ENCODE measurements around the gene POLR2I.
"Not testable (repeated sequence)": the region's sequence is repeated elsewhere in the genome, so short reads cannot be mapped to it uniquely, and the experiment has no call there.

Gene POLR2I

DNA sequence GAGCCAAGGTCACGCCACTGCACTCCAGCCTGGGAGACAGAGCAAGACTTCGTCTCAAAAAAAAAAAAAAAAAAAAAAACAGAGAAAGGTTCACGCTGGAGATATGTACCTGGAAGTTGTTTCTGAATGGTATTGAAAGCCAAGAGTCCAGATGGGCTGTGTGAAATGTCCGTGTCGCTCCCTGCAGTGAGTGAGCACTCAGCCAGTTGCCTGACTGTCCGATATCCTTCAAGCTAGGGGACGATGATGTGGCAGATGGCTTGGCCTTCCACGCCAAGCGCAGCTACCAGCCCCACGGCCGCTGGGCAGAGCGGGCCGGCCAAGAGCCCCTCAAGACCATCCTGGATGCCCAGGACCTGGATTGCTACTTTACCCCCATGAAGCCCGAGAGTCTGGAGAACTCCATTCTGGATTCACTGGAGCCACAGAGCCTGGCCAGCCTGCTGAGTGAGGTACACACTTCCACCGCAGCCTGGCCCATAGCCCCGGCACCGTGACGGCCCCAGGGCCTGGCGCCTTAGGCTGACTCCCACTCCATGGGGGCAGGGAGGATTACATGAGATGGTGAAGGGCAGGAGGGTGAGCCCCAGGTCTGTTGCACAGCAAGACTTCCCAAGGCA is 15.4 kb downstream of the POLR2I start:
- DNase-seq: no peak

GRCh38 chr19:36097036-36097435 is 17.6 kb downstream of the POLR2I start:
- DNase-seq: no peak

DNA sequence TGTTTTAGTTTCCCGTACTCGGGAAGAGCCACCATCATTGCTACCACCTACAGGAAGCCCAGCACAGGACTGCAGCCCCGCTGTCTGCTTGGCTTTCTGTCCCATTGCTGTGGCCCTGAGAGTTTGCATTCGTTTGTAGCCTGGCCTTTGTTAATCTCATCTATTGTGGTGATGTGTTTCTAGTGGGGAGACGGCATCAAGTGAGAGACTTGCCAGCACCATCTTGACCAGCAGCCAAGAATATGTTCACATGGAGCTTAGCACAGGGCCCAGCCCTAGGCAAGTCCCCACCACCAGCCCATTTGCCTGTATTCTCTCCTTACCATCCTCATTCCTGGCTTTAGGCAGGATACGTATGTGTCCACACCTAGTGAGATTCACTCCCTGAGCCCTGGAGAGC is 21.0 kb downstream of the POLR2I start:
- no peak for DNase-seq

DNA sequence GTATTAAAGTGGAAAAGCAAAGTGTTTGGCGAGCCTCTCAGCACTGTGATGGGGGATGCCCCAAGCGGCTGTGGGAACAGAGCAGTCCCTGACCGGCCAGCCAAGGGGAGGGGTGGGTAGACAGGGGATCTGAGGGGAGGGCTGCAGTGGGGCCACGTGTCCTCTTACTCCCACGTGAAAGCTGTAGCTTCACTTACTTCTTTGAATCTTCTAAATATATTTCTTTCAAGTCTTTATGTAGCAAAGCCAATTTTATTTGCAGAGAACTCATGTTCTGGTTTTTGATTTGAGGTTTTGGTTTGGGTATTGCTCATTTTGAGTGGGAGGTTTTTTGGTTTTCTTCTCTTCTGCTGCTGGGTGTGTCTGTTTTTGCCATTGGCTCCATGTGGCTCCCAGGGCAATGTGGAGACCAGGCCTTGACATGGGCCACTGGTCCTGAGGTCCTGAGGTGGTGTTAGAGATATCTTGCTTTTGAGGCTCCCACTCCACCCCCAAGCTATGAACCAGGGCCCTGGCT is 21.5 kb downstream of the POLR2I start:
- no peak for DNase-seq

DNA sequence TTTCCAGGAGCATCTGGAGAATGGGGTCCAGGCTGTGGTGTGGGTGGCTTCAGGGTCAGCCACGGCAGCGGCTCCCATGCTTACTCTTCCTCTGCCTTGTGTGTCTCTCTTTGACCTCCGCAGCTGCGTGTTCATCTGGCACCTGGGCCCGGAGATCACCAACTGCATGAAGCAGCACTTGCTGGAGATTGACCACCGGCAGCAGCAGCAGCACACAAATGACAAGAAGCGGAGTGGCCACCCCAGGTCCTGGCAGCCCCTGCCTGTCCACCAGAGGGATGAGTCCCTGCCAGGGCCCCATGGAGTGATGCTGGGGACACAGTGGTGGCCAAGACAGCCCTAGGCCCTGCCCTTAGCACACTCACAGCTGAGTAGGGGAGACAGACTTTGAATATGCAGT is 22.1 kb downstream of the POLR2I start:
- DNase-seq: no peak

GRCh38 chr19:36090910-36091695 is 23.6 kb downstream of the POLR2I start:
- DNase-seq: no peak

- DNase-seq: no peak
Measured at GRCh38 chr19:36089847-36090246, 24.8 kb downstream of the POLR2I start.

GRCh38 chr19:36086326-36086725 is 28.3 kb downstream of the POLR2I start:
- DNase-seq: no peak

GRCh38 chr19:36084231-36085009 is 30.3 kb downstream of the POLR2I start:
- DNase-seq: no peak

- DNase-seq: no peak
Measured at GRCh38 chr19:36082916-36083315, 31.8 kb downstream of the POLR2I start.

- no peak for DNase-seq
Measured at GRCh38 chr19:36081894-36082293, 32.8 kb downstream of the POLR2I start.

GRCh38 chr19:36081385-36081784 is 33.3 kb downstream of the POLR2I start:
- DNase-seq: no peak

DNA sequence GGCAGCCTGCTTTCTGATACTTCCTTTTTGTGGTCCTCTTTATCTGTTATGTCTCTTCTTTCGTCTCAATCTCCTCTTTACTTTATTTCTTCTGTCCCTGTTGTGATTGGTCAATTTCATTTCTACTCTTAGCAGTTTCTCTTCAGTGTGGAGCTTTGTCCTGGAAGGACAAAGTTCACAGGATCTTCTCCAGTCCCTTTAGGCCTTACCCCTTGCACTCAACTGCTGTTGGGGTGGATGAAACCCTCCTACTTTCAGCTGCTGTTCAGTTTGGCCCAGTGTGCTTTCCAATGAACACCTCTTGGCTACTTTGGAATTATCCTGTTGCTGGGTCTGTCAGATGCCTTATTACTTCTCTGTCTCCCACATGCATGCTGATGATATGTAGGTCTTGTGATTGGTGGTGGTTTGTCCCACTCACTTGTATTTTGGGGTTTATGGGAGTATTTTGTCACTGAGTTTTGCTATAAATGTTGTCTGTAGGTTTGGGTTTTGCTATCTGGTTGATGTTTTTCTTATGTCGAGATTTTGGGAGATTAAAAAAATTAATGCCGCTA is 35.2 kb downstream of the POLR2I start:
- no peak for DNase-seq

- no peak for DNase-seq
Measured at GRCh38 chr19:36073121-36073876, 41.4 kb downstream of the POLR2I start.

DNA sequence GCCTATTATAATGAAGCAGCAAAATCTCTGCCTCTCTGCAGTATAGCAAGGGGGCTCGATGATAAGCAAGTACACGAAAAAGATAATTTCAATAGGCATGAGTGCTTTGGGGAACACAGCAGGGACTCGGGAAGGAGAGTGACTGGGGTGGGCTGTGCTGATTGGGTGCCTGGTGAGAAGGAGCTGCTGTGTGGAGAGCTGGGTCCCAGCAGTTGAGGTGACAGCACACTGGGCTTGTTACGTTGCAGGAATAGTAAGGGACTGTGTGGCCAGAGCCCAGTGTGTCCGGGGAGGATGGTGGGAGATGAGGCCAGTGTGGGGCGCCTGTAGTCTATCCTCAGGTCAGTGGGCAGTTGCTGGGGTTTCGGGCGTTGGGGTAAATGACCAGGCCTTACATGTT is 42.6 kb downstream of the POLR2I start:
- DNase-seq: no peak

GRCh38 chr19:36068810-36069499 is 45.7 kb downstream of the POLR2I start:
- not testable (repeated sequence) for DNase-seq

GRCh38 chr19:36067681-36068080 is 47.0 kb downstream of the POLR2I start:
- DNase-seq: no peak

DNA sequence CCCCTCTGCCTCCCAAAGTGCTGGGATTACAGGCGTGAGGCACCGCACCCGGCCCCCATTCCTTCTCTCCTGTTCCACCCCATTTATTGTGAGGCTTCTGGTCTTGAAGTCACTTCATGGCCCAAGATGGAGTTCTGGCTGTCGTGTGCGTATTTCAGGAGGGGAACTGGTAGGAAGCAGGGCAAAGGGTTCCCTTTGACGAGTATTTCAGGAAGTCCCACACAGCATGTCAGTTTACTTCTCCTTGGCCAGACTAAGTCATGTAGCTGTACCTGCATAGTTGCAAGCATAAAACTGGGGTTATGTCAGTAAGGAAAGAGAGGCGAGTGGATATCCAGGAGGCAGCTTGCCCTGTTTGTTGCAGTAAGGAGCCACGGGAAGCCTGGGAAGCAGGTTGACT is 49.8 kb downstream of the POLR2I start:
- no peak for DNase-seq
